GM12878 (cell line): Measurements from ENCODE around the gene ATP13A1. TPM values are rescaled to one million over a fixed set of nuclear protein-coding genes. Genes with fewer than 3 reads are reported as not detected.

Experiments used
- BCLAF1 ChIP-seq: fragments of 450-650 bp; IDR thresholded peaks from 2 replicates; pipeline ENCODE4 v1.6.1; 2017; ENCODE audit warnings: antibody characterized with exemption, mild to moderate bottlenecking, moderate library complexity
- BRCA1 ChIP-seq: IDR thresholded peaks from 2 replicates; pipeline ENCODE4 v1.6.1; 2011; ENCODE audit warnings: low read depth, low read length, improper control_type of control experiment
- CEBPB ChIP-seq, 2 experiments: fragments of 150-350 bp in 1 of 2; IDR thresholded peaks; 2 replicates each; pipeline ENCODE4 v1.6.1; 2012 to 2014; ENCODE audit warnings: low read depth in 2 of 2, low read length in 2 of 2, borderline replicate concordance in 1 of 2, inconsistent platforms in 1 of 2
- EED ChIP-seq: sonication (generic); IDR thresholded peaks from 2 replicates; pipeline ENCODE4 v1.6.1; 2016; ENCODE audit warnings: antibody characterized with exemption, low read depth
- EGR1 ChIP-seq, 2 experiments: IDR thresholded peaks; 1 replicate in 1 of 2; 2 replicates in 1 of 2; pipeline ENCODE4 v1.6.1; 2011 to 2012; ENCODE audit warnings: low read depth in 2 of 2, low read length in 2 of 2, borderline replicate concordance in 1 of 2, mild to moderate bottlenecking in 1 of 2, moderate library complexity in 1 of 2
- EP300 ChIP-seq, 2 experiments: fragments of 150-350 bp in 1 of 2; IDR thresholded peaks; 2 replicates each; pipeline ENCODE4 v1.6.1; 2011 to 2012; ENCODE audit warnings: low read depth in 2 of 2, low read length in 2 of 2, borderline replicate concordance in 1 of 2, improper control_type of control experiment in 1 of 2, inconsistent platforms in 1 of 2; ENCODE audit not compliant: control insufficient read depth in 1 of 2
- ESRRA ChIP-seq: IDR thresholded peaks from 2 replicates; pipeline ENCODE4 v1.6.1; 2012; ENCODE audit warnings: mild to moderate bottlenecking, low read length, improper control_type of control experiment
- EZH2 ChIP-seq: IDR thresholded peaks from 2 replicates; pipeline ENCODE4 v1.6.1; 2012; ENCODE audit warnings: low read depth, mild to moderate bottlenecking, control low read depth, inconsistent platforms, low read length, borderline replicate concordance; ENCODE audit not compliant: control insufficient read depth
- IRF3 ChIP-seq: fragments of 450-650 bp; IDR thresholded peaks from 2 replicates; pipeline ENCODE4 v1.6.1; 2014; ENCODE audit warnings: mild to moderate bottlenecking
- JUNB ChIP-seq: IDR thresholded peaks from 2 replicates; pipeline ENCODE4 v1.6.1; 2016; ENCODE audit warnings: antibody characterized with exemption, mild to moderate bottlenecking
- MEF2B ChIP-seq: fragments of 450-650 bp; IDR thresholded peaks from 2 replicates; pipeline ENCODE4 v1.6.1; 2018; ENCODE audit warnings: mild to moderate bottlenecking, moderate library complexity; ENCODE audit not compliant: partially characterized antibody, poor library complexity, severe bottlenecking
- NR2C2 ChIP-seq: IDR thresholded peaks from 2 replicates; pipeline ENCODE4 v1.6.1; 2011; ENCODE audit warnings: borderline replicate concordance, low read depth; ENCODE audit not compliant: control insufficient read depth, insufficient read length
- SMC3 ChIP-seq: IDR thresholded peaks from 2 replicates; pipeline ENCODE4 v1.6.1; 2011; ENCODE audit warnings: low read length, improper control_type of control experiment, borderline replicate concordance
- SUPT20H ChIP-seq: IDR thresholded peaks from 2 replicates; pipeline ENCODE4 v1.6.1; 2011; ENCODE audit warnings: low read depth, mild to moderate bottlenecking, low read length, moderate library complexity, borderline replicate concordance; ENCODE audit not compliant: control insufficient read depth
- TAF1 ChIP-seq: IDR thresholded peaks from 2 replicates; pipeline ENCODE4 v1.6.1; 2011; ENCODE audit warnings: mild to moderate bottlenecking, low read depth, low read length, borderline replicate concordance
- YY1 ChIP-seq: IDR thresholded peaks from 2 replicates; pipeline ENCODE4 v1.6.1; 2011; ENCODE audit warnings: low read depth, mild to moderate bottlenecking, low read length
- ZNF207 ChIP-seq: fragments of 450-650 bp; IDR thresholded peaks from 2 replicates; pipeline ENCODE4 v1.6.1; 2014; ENCODE audit warnings: antibody characterized with exemption, mild to moderate bottlenecking, borderline replicate concordance
- polyA plus RNA-seq, 11 experiments: library from polyadenylated mRNA; depleted of rRNA in 4 of 11; unstranded in 6 of 11; stranded (reverse) in 5 of 11; fragments of >200 nt; fragmentation: Nextera tagmentation in 4 of 11; fragmentation: Illumina TruSeq in 1 of 11; extraction: Ambion mirVana in 4 of 11; extraction: Trizol in 1 of 11; gene quantifications; 1 replicate in 1 of 11; 2 replicates in 10 of 11; pipeline versions ENCODE4 v1.2.1 to v1.2.3, GENCODE V29; 2011 to 2016; ENCODE audit warnings: inconsistent platforms in 2 of 11, missing spikeins in 2 of 11, low read depth in 1 of 11
- total RNA-seq, 4 experiments: library from RNA; depleted of rRNA in 3 of 4; stranded (reverse); fragments of >200 nt in 3 of 4; fragmentation: Illumina TruSeq in 1 of 4; extraction: Trizol in 1 of 4; gene quantifications; 2 replicates each; pipeline versions ENCODE4 v1.2.1 to v1.2.3, GENCODE V29; 2013 to 2021
- TF ChIP-seq, protein P1 (sequence below): IDR thresholded peaks from 2 replicates; pipeline ENCODE4 v1.6.1; 2012; ENCODE audit warnings: low read length, inconsistent platforms
- TF ChIP-seq, protein P2 (sequence below): fragments of 150-350 bp; IDR thresholded peaks from 2 replicates; pipeline ENCODE4 v1.6.1; 2016; ENCODE audit warnings: low read depth, low read length

The ATP13A1 gene
- total and polyA plus RNA-seq, 10 of the 15 experiments (the other 5 are each of a cell fraction or from before 2014, with no cell fraction given) = 0.37 to 91.0 (median 29.8) TPM

- TF ChIP-seq BRCA1 = no peak
- TF ChIP-seq, protein P1, sequence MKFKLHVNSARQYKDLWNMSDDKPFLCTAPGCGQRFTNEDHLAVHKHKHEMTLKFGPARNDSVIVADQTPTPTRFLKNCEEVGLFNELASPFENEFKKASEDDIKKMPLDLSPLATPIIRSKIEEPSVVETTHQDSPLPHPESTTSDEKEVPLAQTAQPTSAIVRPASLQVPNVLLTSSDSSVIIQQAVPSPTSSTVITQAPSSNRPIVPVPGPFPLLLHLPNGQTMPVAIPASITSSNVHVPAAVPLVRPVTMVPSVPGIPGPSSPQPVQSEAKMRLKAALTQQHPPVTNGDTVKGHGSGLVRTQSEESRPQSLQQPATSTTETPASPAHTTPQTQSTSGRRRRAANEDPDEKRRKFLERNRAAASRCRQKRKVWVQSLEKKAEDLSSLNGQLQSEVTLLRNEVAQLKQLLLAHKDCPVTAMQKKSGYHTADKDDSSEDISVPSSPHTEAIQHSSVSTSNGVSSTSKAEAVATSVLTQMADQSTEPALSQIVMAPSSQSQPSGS = no peak
- no peak for TF ChIP-seq CEBPB (IDR thresholded peaks at IDR 0.05; ENCODE audit: borderline replicate concordance in 1 of 2, low read depth in 2 of 2, low read length in 2 of 2)
- TF ChIP-seq SUPT20H = no peak
- peak; percentile 10; the same call in 1 of the 2 replicates for TF ChIP-seq TAF1
- peak; percentile 42; the same call in 1 of the 2 replicates for TF ChIP-seq YY1
- peak; percentile 49 for TF ChIP-seq ZNF207
- no peak for TF ChIP-seq JUNB
- no peak for TF ChIP-seq EP300 (IDR thresholded peaks at IDR 0.05; ENCODE audit: borderline replicate concordance in 1 of 2, control insufficient read depth in 1 of 2, low read depth in 2 of 2, low read length in 2 of 2)
- no peak for TF ChIP-seq NR2C2
- TF ChIP-seq BCLAF1 = no peak
- peak; percentile 59 for TF ChIP-seq MEF2B
- TF ChIP-seq, protein P2, sequence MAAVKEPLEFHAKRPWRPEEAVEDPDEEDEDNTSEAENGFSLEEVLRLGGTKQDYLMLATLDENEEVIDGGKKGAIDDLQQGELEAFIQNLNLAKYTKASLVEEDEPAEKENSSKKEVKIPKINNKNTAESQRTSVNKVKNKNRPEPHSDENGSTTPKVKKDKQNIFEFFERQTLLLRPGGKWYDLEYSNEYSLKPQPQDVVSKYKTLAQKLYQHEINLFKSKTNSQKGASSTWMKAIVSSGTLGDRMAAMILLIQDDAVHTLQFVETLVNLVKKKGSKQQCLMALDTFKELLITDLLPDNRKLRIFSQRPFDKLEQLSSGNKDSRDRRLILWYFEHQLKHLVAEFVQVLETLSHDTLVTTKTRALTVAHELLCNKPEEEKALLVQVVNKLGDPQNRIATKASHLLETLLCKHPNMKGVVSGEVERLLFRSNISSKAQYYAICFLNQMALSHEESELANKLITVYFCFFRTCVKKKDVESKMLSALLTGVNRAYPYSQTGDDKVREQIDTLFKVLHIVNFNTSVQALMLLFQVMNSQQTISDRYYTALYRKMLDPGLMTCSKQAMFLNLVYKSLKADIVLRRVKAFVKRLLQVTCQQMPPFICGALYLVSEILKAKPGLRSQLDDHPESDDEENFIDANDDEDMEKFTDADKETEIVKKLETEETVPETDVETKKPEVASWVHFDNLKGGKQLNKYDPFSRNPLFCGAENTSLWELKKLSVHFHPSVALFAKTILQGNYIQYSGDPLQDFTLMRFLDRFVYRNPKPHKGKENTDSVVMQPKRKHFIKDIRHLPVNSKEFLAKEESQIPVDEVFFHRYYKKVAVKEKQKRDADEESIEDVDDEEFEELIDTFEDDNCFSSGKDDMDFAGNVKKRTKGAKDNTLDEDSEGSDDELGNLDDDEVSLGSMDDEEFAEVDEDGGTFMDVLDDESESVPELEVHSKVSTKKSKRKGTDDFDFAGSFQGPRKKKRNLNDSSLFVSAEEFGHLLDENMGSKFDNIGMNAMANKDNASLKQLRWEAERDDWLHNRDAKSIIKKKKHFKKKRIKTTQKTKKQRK = 0 out of 2 replicates have a peak, but pooled peaks have one; percentile 15
- no peak; the same call in 1 of the 2 replicates for TF ChIP-seq EED
- peak; percentile 53; the same call in 1 of the 2 replicates for TF ChIP-seq ESRRA
- TF ChIP-seq SMC3 = peak; percentile 80
- no peak for TF ChIP-seq EZH2
- TF ChIP-seq IRF3 = no peak
- peak in 1 of 2 experiments; percentile 86; a peak in 2 of 3 replicates for TF ChIP-seq EGR1 (IDR thresholded peaks at IDR 0.05; ENCODE audit: borderline replicate concordance in 1 of 2, low read depth in 2 of 2, low read length in 2 of 2)
These were observed 20.1 kb downstream of the ATP13A1 start, which contains the start of gene GMIP (continued) for GRCh38 chr19:19643158-19644053.
